ENCODE data around the gene ZDHHC3.
"Not testable (repeated sequence)": the region's sequence is repeated elsewhere in the genome, so short reads cannot be mapped to it uniquely, and the experiment has no call there.

Gene ZDHHC3

GRCh38 chr3:44963571-44964325 lies 12.2 kb downstream of the ZDHHC3 start:
- no peak for DNase-seq

- DNase-seq = no peak
Measured at GRCh38 chr3:44962621-44963393, 13.2 kb downstream of the ZDHHC3 start.

DNA sequence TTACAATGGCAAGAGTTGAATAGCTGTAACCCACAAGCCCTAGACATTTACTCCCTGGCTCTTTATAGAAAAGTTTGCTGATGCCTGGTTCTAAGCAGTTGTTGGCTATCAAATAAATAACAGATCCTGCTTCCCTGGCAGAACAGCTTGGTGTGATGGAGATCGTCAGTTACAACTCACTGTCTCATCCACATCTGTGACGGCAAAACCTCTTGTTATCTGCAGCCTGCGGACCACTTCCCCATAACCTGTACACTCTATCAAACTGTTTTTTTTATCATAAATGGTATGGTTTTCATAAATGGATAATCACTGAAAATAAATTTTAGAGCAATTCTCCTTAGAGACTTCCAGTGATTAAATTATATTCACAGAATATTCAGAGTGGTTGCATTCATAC lies 14.1 kb downstream of the ZDHHC3 start:
- DNase-seq = no peak

DNA sequence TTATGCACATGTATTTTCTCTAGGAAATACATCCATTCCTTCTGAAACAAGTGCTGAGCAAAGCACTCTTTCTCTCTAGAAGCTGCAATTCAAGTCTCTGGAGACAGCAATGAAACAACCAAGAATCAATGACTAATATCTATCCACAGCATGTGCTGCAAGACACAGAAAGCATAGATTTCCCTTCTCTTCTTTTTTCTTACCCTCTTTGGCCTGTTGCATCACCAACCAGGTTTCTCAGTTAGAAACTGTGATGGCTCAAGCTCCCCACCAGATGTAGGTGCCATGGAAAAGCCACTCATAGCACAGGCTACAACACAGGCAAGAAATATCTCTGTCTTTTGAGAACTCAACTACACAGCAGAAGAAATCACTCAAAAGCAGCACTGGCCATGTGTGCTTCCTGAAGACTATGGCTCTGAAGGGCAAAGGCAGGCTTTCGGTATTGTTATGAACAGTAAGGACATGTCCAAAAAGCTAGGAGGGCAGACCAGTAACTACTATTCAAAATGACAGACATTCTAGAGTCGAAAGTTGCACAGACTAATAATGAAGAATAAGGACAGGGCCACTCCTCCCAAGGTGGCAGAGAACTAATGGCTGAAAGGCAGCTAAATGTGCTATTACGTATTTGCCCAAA lies 15.5 kb downstream of the ZDHHC3 start:
- no peak for DNase-seq

DNA sequence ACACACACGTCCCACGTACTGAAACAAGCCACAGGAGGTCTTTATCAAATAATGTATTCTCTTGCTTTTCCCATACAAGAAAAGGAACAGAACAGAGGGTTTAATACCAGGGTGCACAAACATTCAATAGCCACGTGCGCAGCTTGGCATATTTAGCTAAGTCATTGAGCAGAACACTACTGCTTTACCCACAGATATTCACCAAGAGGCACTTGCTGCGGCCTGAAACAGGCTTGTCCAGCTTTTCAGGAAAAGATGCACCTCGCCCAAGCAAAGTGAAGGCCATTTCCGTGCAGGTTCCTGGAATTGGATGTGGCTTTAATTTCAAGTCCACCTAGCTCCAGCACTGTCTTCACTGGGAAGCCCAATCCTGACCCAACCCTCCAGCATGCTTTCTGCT lies 17.6 kb downstream of the ZDHHC3 start:
- no peak for DNase-seq

DNA sequence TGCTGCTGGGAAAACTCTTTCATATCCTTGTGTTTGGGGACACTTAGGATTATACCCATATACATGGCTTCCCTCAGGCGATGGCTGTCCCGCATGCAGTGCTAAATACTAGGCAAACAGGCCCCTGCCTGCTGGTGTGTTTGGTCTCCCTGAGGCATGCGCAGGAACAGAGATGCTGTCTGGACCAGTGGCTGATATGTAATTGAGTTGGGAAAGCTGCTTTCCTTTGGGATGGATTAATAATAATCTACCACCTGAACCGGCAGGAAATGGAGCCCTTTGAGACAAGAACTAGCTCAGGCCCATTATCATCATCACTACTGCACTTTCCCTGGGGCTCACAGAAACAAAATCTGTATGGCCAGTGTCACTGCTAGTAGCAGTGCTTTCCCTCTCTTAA lies 18.0 kb downstream of the ZDHHC3 start:
- no peak for DNase-seq

- no peak for DNase-seq
Measured at GRCh38 chr3:44955917-44956316, 20.1 kb downstream of the ZDHHC3 start.

DNA sequence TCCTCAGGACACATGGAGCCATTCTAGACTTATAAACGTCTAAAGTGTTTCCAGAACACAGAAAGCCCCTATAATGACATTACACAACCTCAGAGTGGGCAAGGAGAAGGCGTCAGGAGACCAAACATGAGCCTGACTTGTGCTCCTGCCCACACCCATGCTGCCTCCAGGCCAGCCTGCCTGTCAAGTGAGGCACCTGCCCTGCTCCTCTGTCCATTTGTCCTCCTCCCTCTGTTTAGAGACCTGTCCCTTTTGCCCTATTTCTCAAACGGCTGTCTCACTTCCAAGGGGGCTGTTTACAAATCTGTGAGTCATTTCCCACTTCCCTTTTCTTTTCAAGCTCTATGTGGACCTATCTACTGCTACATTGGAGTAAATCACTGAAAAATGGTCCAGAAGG lies 21.0 kb downstream of the ZDHHC3 start:
- DNase-seq = no peak

- no peak for DNase-seq
Measured at GRCh38 chr3:44954304-44954703, 21.7 kb downstream of the ZDHHC3 start.

- no peak for DNase-seq
Measured at GRCh38 chr3:44952689-44953088, 23.3 kb downstream of the ZDHHC3 start.

GRCh38 chr3:44950275-44950734 lies 25.7 kb downstream of the ZDHHC3 start:
- no peak for DNase-seq

GRCh38 chr3:44949770-44950169 lies 26.2 kb downstream of the ZDHHC3 start:
- DNase-seq = not testable (repeated sequence)

- DNase-seq = no peak
Measured at GRCh38 chr3:44948239-44948638, 27.7 kb downstream of the ZDHHC3 start.

DNA sequence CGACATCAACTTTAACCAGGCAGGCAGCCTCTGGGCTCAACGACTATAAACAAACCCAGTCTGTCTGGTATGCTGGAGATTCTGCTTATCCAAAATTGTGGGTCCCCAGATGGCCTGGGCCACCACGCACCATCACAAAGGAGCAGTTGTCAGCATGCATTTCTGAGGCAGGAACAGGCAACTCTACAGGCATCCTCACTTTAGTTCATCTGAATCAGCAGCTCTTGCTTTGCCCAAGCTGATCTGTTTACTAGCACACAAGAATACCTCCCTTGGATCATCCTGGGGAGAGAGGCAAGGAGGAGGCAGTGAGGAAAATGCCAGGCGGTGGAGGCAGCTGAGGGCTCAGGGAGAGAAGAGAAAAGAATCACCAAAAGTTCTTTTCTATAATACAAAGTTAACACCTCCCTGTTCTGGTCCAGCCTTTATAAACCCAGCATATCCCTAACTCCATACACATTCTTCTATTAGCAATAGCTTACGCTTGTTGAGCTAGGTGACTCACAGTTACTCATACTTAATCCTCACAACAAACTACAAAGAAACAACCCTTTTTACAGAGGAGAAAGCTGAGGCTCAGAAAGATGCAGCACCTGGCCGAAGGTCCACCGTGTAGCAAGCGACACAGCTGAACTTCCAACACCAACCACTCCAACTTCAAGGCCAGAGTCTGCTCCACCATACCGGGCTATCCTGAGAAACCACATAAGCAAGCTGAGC lies 33.6 kb downstream of the ZDHHC3 start:
- DNase-seq = no peak

GRCh38 chr3:44939581-44940036 lies 36.4 kb downstream of the ZDHHC3 start:
- DNase-seq = no peak

- no peak for DNase-seq
Measured at GRCh38 chr3:44932986-44933944, 42.7 kb downstream of the ZDHHC3 start.

DNA sequence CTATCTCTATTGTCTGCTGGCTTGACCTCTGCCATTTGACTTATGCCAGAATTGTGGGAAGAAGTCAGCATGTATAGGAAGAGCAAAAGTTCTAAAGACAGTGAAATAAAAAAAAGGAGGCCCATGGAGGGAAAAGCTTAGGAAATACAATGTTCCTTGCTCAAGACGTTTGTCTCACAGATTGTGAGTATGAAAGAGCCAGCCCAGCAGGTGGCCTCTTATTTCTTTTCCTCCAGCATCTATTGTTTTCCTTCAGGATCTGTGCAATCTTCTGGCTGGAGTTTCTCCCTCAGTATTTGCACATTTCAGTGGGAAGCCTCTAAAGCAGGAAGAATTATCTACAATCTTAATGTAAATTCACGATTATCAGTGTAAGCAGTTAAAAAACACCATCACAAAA lies 43.7 kb downstream of the ZDHHC3 start:
- no peak for DNase-seq

DNA sequence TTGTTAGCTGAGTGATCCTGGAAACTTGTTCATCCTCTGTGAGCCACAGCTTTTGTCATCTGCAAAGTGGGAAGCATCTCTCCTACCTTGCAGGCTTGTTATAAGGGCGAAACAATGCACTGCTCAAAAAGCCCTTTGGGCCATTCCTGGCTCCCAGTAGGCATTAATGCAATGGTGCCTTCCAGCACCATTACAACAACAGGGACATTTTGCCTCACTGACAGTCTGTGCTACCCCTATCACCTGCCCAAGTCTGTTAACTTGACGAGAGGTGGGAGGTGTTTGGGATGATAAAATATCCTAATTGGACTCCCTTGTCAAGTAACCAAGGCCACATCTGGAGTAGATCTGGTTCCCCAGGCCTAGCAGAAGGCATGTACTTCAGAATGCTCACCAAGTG lies 44.2 kb downstream of the ZDHHC3 start:
- no peak for DNase-seq

- DNase-seq = no peak
Measured at GRCh38 chr3:44930911-44931310, 45.1 kb downstream of the ZDHHC3 start.

DNA sequence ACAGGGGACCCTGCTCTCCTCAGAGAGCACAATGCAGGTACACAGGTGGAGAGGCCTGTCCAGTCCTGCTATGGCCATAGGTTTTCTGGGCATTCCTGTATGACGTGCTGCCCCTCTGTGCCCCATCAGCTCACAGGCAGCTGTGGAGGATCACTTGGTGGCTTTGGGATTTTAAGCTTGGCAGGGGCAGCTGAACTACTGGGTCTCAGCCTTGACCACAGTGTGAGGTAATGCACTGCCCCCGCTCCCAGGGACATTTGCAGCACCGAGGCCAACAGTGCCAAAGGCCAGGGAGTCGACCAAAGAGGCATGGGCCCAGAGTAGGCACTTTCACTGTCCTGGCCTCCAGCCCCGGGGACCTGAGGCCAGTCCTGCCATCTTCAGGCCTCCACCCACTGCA lies 46.2 kb downstream of the ZDHHC3 start:
- no peak for DNase-seq

- no peak for DNase-seq
Measured at GRCh38 chr3:44927371-44927770, 48.6 kb downstream of the ZDHHC3 start.

DNA sequence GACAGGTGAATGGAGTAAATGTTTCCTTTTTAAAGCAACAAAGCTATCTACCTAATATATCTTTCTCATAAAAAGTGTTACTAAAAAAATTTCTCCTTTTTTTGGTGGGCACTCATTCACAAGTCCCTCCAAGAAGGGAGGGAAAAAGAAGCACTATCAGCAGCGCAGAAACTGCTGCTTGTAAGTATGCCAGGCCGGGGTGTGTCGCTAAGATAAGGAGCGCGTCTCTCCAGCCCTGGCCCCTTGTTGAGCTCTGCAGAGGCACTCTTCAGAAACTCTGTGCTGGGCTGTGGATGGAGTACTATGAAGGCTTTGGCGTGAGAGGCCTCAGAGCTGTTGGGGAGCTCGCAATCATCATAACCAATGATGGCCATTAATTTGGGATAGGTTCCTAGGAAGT lies 49.1 kb downstream of the ZDHHC3 start:
- no peak for DNase-seq
